GM12864 (cell line): ENCODE results near the gene CLBA1.
"Not testable (repeated sequence)": the region's sequence is repeated elsewhere in the genome, so short reads cannot be mapped to it uniquely, and the experiment has no call there.

Experiments used
- DNase-seq: peaks from one replicate; pipeline ENCODE4 v3.0.0-alpha.2; 2011; ENCODE audit warnings: low read depth
- H3K4me3 ChIP-seq: 2 replicates; pipeline ENCODE4 v1.5.1; 2011; ENCODE audit warnings: mild to moderate bottlenecking, low read depth, low read length, control low read depth
- CTCF ChIP-seq: IDR thresholded peaks from 2 replicates; pipeline ENCODE4 v1.5.1; 2011; ENCODE audit warnings: low read depth, mild to moderate bottlenecking, moderate library complexity, low read length, control low read depth, inconsistent platforms; ENCODE audit errors: missing control alignments

Gene CLBA1

GRCh38 chr14:105022276-105022670 lies 36.7 kb downstream of the CLBA1 start:
- DNase-seq: no peak
- no peak for TF ChIP-seq CTCF
- peak overlapping the region; percentile 56 for H3K4me3 ChIP-seq

GRCh38 chr14:105023144-105023543 lies 37.6 kb downstream of the CLBA1 start:
- no peak for TF ChIP-seq CTCF
- no peak overlapping the region for H3K4me3 ChIP-seq

GRCh38 chr14:105023791-105024480 lies 38.3 kb downstream of the CLBA1 start:
- no peak for DNase-seq
- TF ChIP-seq CTCF: no peak
- H3K4me3 ChIP-seq: peak overlapping the region; percentile 8; the same call in 1 of the 2 replicates

More at GRCh38 chr14:105023144-105023543, 37.6 kb downstream of the CLBA1 start:
- DNase-seq: no peak

- TF ChIP-seq CTCF: no peak
Measured at GRCh38 chr14:105025429-105025828, 39.8 kb downstream of the CLBA1 start.

GRCh38 chr14:105026033-105026785 lies 40.6 kb downstream of the CLBA1 start:
- H3K4me3 ChIP-seq: peak overlapping the region; percentile 9; the same call in 1 of the 2 replicates
- peak; percentile 83 for DNase-seq
- TF ChIP-seq CTCF: no peak

More at GRCh38 chr14:105025429-105025828, 39.8 kb downstream of the CLBA1 start:
- no peak overlapping the region for H3K4me3 ChIP-seq
- no peak for DNase-seq

GRCh38 chr14:105026802-105027563 lies 41.4 kb downstream of the CLBA1 start:
- peak; percentile 58 for DNase-seq
- no peak overlapping the region for H3K4me3 ChIP-seq
- no peak for TF ChIP-seq CTCF

- H3K4me3 ChIP-seq, DNase-seq: not testable (repeated sequence)
Measured at GRCh38 chr14:105027718-105028117, 42.1 kb downstream of the CLBA1 start.
